IMR-90 (cell line): ENCODE results near the gene CFAP69. TPM values are rescaled to one million over a fixed set of nuclear protein-coding genes. Genes with fewer than 3 reads are reported as not detected.

Experiments
- ATAC-seq: fragments of 200-7000 bp; cut with Tn5 transposase; 2 replicates; pipeline ENCODE4 v1.9.1; 2020; ENCODE audit warnings: low read depth, mild to moderate bottlenecking, moderate library complexity
- BruUV-seq: library from RNA; stranded (reverse); fragments of 400-500 nt; replicated peaks from 2 replicates; lab custom pipeline; 2021; lab: Mats Ljungman, UMichigan
- CTCF ChIA-PET: fragments of 300-600 bp; formaldehyde crosslinking; extraction: SDS; loops from one replicate; lab custom pipeline; 2021; ENCODE audit warnings: antibody characterized with exemption; lab: Yijun Ruan, JAX
- POLR2A ChIA-PET: fragments of 300-600 bp; sonication (Branson Sonifier 250); formaldehyde crosslinking; loops from one replicate; lab custom pipeline; 2022; ENCODE audit warnings: antibody characterized with exemption; ENCODE audit not compliant: unreplicated experiment; lab: Charles Lee
- DNase-seq: peaks from one replicate; pipeline ENCODE4 v3.0.0; 2013
- H2AFZ ChIP-seq: replicated peaks from 2 replicates; pipeline ENCODE3; 2013; ENCODE audit warnings: low read length, mild to moderate bottlenecking; ENCODE audit not compliant: poor library complexity
- H2AK5ac ChIP-seq: 2 replicates; pipeline ENCODE4 v1.6.1; 2013; ENCODE audit warnings: low read depth, low read length, inconsistent platforms
- H2AK9ac ChIP-seq: replicated peaks from 2 replicates; pipeline ENCODE3; 2013; ENCODE audit warnings: mild to moderate bottlenecking, low read depth, low read length, moderate library complexity; ENCODE audit not compliant: poor library complexity
- H2BK120ac ChIP-seq: 2 replicates; pipeline ENCODE4 v1.6.1; 2013; ENCODE audit warnings: low read depth, low read length, inconsistent platforms
- H2BK15ac ChIP-seq: 3 replicates; pipeline ENCODE4 v1.6.1; 2013; ENCODE audit warnings: low read depth, low read length, inconsistent platforms
- H2BK20ac ChIP-seq: 2 replicates; pipeline ENCODE4 v1.6.1; 2013; ENCODE audit warnings: low read depth, mild to moderate bottlenecking, inconsistent platforms, low read length, moderate library complexity
- H2BK5ac ChIP-seq: 2 replicates; pipeline ENCODE4 v1.6.1; 2013; ENCODE audit warnings: mild to moderate bottlenecking, low read depth, low read length, inconsistent platforms; ENCODE audit not compliant: poor library complexity, severe bottlenecking
- H3K14ac ChIP-seq: replicated peaks from 2 replicates; pipeline ENCODE4 v1.6.1; 2013; ENCODE audit warnings: low read depth, low read length, inconsistent platforms
- H3K18ac ChIP-seq: 2 replicates; pipeline ENCODE4 v1.6.1; 2013; ENCODE audit warnings: low read depth, low read length, control low read depth
- H3K23ac ChIP-seq: 2 replicates; pipeline ENCODE4 v1.6.1; 2013; ENCODE audit warnings: low read depth, low read length, inconsistent platforms
- H3K27ac ChIP-seq: 2 replicates; pipeline ENCODE4 v1.5.1; 2013; ENCODE audit warnings: mild to moderate bottlenecking, control low read depth, low read length; ENCODE audit not compliant: insufficient read depth
- H3K27me3 ChIP-seq: 2 replicates; pipeline ENCODE4 v1.6.1; 2013; ENCODE audit warnings: low read length; ENCODE audit not compliant: control insufficient read depth, insufficient read depth
- H3K36me3 ChIP-seq: 2 replicates; pipeline ENCODE4 v1.6.1; 2013; ENCODE audit warnings: low read length, mixed read lengths; ENCODE audit not compliant: control insufficient read depth, insufficient read depth
- H3K4ac ChIP-seq: 2 replicates; pipeline ENCODE4 v1.6.1; 2013; ENCODE audit warnings: low read depth, low read length, inconsistent platforms
- H3K4me1 ChIP-seq: 2 replicates; pipeline ENCODE4 v1.6.1; 2013; ENCODE audit warnings: low read length, mixed read lengths; ENCODE audit not compliant: control insufficient read depth, insufficient read depth
- H3K4me2 ChIP-seq: 2 replicates; pipeline ENCODE4 v1.6.1; 2013; ENCODE audit warnings: low read depth, mild to moderate bottlenecking, control low read depth, low read length, moderate library complexity
- H3K4me3 ChIP-seq: 2 replicates; pipeline ENCODE4 v1.5.1; 2013; ENCODE audit warnings: low read depth, mild to moderate bottlenecking, control low read depth, low read length, moderate library complexity; ENCODE audit not compliant: insufficient read depth
- H3K56ac ChIP-seq: 2 replicates; pipeline ENCODE4 v1.6.1; 2013; ENCODE audit warnings: low read length, inconsistent platforms; ENCODE audit not compliant: insufficient read depth; ENCODE audit errors: extremely low read depth
- H3K79me1 ChIP-seq, 2 experiments: 2 replicates each; pipeline ENCODE4 v1.6.1; 2013; ENCODE audit warnings: low read length in 2 of 2, inconsistent platforms in 1 of 2, low read depth in 1 of 2
- H3K9ac ChIP-seq: 2 replicates; pipeline ENCODE4 v1.6.1; 2013; ENCODE audit warnings: low read depth, low read length, control low read depth
- H3K9me1 ChIP-seq: 2 replicates; pipeline ENCODE4 v1.6.1; 2013; ENCODE audit warnings: low read length, inconsistent platforms; ENCODE audit not compliant: insufficient read depth
- H3K9me3 ChIP-seq: 2 replicates; pipeline ENCODE4 v1.6.1; 2013; ENCODE audit warnings: low read length; ENCODE audit not compliant: control insufficient read depth, insufficient read depth
- H4K20me1 ChIP-seq: 2 replicates; pipeline ENCODE4 v1.6.1; 2013; ENCODE audit warnings: low read length, inconsistent platforms; ENCODE audit not compliant: insufficient read depth
- H4K5ac ChIP-seq: 2 replicates; pipeline ENCODE4 v1.6.1; 2013; ENCODE audit warnings: mild to moderate bottlenecking, low read depth, low read length, control low read depth
- H4K8ac ChIP-seq, 2 experiments: 2 replicates each; pipeline ENCODE4 v1.6.1; 2013; ENCODE audit warnings: low read depth in 2 of 2, low read length in 2 of 2, control low read depth in 1 of 2, inconsistent platforms in 1 of 2
- H4K91ac ChIP-seq: 2 replicates; pipeline ENCODE4 v1.6.1; 2013; ENCODE audit warnings: low read depth, low read length, inconsistent platforms; ENCODE audit not compliant: insufficient read depth
- BHLHE40 ChIP-seq: fragments of 150-350 bp; IDR thresholded peaks from 2 replicates; pipeline ENCODE4 v1.6.1; 2016; ENCODE audit warnings: mild to moderate bottlenecking, low read depth, low read length
- CHD1 ChIP-seq: IDR thresholded peaks from 2 replicates; pipeline ENCODE4 v1.6.1; 2012; ENCODE audit warnings: low read depth, low read length, improper control_type of control experiment
- CTCF ChIP-seq: conservative IDR thresholded peaks from 2 replicates; pipeline ENCODE4 v1.5.1; 2012; ENCODE audit warnings: mild to moderate bottlenecking, low read depth, low read length, improper control_type of control experiment
- ELK1 ChIP-seq: fragments of 150-350 bp; IDR thresholded peaks from 2 replicates; pipeline ENCODE4 v1.6.1; 2016; ENCODE audit warnings: low read depth, mild to moderate bottlenecking, low read length, moderate library complexity, borderline replicate concordance
- FOS ChIP-seq: fragments of 150-350 bp; IDR thresholded peaks from 2 replicates; pipeline ENCODE4 v1.6.1; 2016; ENCODE audit warnings: low read depth, low read length
- MAFK ChIP-seq: IDR thresholded peaks from 2 replicates; pipeline ENCODE4 v1.6.1; 2012; ENCODE audit warnings: low read depth, low read length, improper control_type of control experiment
- MAZ ChIP-seq: IDR thresholded peaks from 2 replicates; pipeline ENCODE4 v1.6.1; 2012; ENCODE audit warnings: low read depth, mild to moderate bottlenecking, low read length, improper control_type of control experiment, moderate library complexity, borderline replicate concordance
- MXI1 ChIP-seq: IDR thresholded peaks from 2 replicates; pipeline ENCODE4 v1.6.1; 2012; ENCODE audit warnings: low read depth, mild to moderate bottlenecking, low read length, moderate library complexity, borderline replicate concordance
- NFE2L2 ChIP-seq: fragments of 150-350 bp; IDR thresholded peaks from 2 replicates; pipeline ENCODE4 v1.6.1; 2016; ENCODE audit warnings: low read depth, mild to moderate bottlenecking, low read length
- POLR2A ChIP-seq: IDR thresholded peaks from 2 replicates; pipeline ENCODE4 v1.6.1; 2012; ENCODE audit warnings: mild to moderate bottlenecking, low read depth, low read length
- RAD21 ChIP-seq: IDR thresholded peaks from 2 replicates; pipeline ENCODE4 v1.6.1; 2012; ENCODE audit warnings: low read length, improper control_type of control experiment
- RCOR1 ChIP-seq: IDR thresholded peaks from 2 replicates; pipeline ENCODE4 v1.6.1; 2012; ENCODE audit warnings: mild to moderate bottlenecking, low read length, improper control_type of control experiment; ENCODE audit not compliant: insufficient replicate concordance
- RFX5 ChIP-seq: IDR thresholded peaks from 2 replicates; pipeline ENCODE4 v1.8.0; 2012; ENCODE audit warnings: low read depth, mild to moderate bottlenecking, low read length, moderate library complexity
- SMC3 ChIP-seq: fragments of 150-350 bp; IDR thresholded peaks from 2 replicates; pipeline ENCODE4 v1.6.1; 2016; ENCODE audit warnings: low read depth, mild to moderate bottlenecking, antibody characterized with exemption, low read length, moderate library complexity
- USF2 ChIP-seq: fragments of 150-350 bp; IDR thresholded peaks from 2 replicates; pipeline ENCODE4 v1.6.1; 2017; ENCODE audit warnings: mild to moderate bottlenecking, antibody characterized with exemption, low read length, low read depth
- WGBS, 2 experiments: methylation state at CpG; one replicate each; pipeline versions ENCODE4 v1.1.5 to v1.1.7; 2013; ENCODE audit warnings: missing lambda C conversion rate in 2 of 2; ENCODE audit not compliant: insufficient read length in 1 of 2; ENCODE audit errors: extremely low coverage in 2 of 2; 5-methylcytosine and 5-hydroxymethylcytosine counted together
- dilution Hi-C: fragments of 300-500 bp; cut with HindIII; formaldehyde crosslinking; loops from one replicate; pipeline ENCODE4 v1.14.3; 2018; ENCODE audit warnings: low sequenced_read_pairs; ENCODE audit not compliant: unreplicated experiment
- in situ Hi-C: fragments of 300-500 bp; cut with MboI; formaldehyde crosslinking; loops from 3 replicates; pipeline ENCODE4 v1.14.3; 2019; ENCODE audit warnings: low sequenced_read_pairs, inconsistent platforms, mixed read lengths
- intact Hi-C: fragments of 100-400 bp; cut with micrococcal nuclease; formaldehyde crosslinking; loops from 2 replicates; pipeline ENCODE4 v1.10.0; 2022
- polyA plus RNA-seq, 3 experiments: library from polyadenylated mRNA; depleted of rRNA; stranded (reverse); fragments of >200 nt; gene quantifications; 2 replicates each; pipeline ENCODE4 v1.2.3, GENCODE V29; 2012; ENCODE audit warnings: low replicate concordance in 1 of 3
- total RNA-seq: library from RNA; depleted of rRNA; stranded (reverse); fragments of >200 nt; gene quantifications from 2 replicates; pipeline ENCODE4 v1.2.3, GENCODE V29; 2012

Gene CFAP69
- total and polyA plus RNA-seq, 2 of the 4 experiments (the other 2 are of a cell fraction) = 0.72 to 0.86 TPM

GRCh38 chr7:90232430-90232829, 12.5 kb upstream of the CFAP69 start:
- ATAC-seq (no peak), DNase-seq (no peak)

More at GRCh38 chr7:90232430-90232829, 12.5 kb upstream of the CFAP69 start:
- Histone ChIP-seq H3K27ac (no peak overlapping the region), H3K9me3 (no peaks in the 10 kb centered on the region), H3K4me1 (no peaks in the 10 kb centered on the region), H4K20me1 (no peaks in the 10 kb centered on the region), H3K56ac (no peak overlapping the region), H3K9me1 (no peaks in the 10 kb centered on the region), H4K8ac (no peak overlapping the region), H3K79me1 (no peaks in the 10 kb centered on the region), H2BK120ac (no peak overlapping the region), H3K14ac (no peak overlapping the region), H4K5ac (no peak overlapping the region), H3K4me2 (no peak overlapping the region), H3K18ac (no peak overlapping the region), H2AK9ac (no peak overlapping the region), H3K27me3 (no peaks in the 10 kb centered on the region), H2BK20ac (no peak overlapping the region), H3K9ac (no peak overlapping the region), H3K4ac (no peak overlapping the region), H2BK5ac (no peak overlapping the region), H4K91ac (no peak overlapping the region), H3K4me3 (no peak overlapping the region), H3K23ac (no peak overlapping the region), H2AK5ac (no peak overlapping the region), H2AFZ (no peak overlapping the region), H3K36me3 (no peaks in the 10 kb centered on the region), H2BK15ac (no peak overlapping the region)
- BruUV-seq = no TSS peak
- intact Hi-C loops = no loop called here
- dilution Hi-C loops = no loop called here
- POLR2A ChIA-PET = no interaction called here
- in situ Hi-C loops = no loop called here
- CTCF ChIA-PET = interaction anchor here (0.9 kb wide), 2 partner anchors 11 to 21 kb away, joined by 3 read pairs; partner anchors contain the start of gene STEAP2
- no peak for TF ChIP-seq RCOR1
- TF ChIP-seq RFX5 = no peak
- no peak for TF ChIP-seq BHLHE40
- no peak for TF ChIP-seq SMC3
- TF ChIP-seq MXI1 = no peak
- TF ChIP-seq CTCF = no peak
- TF ChIP-seq USF2 = no peak
- no peak for TF ChIP-seq FOS
- TF ChIP-seq MAZ = no peak
- no peak for TF ChIP-seq CHD1
- no peak for TF ChIP-seq POLR2A
- no peak for TF ChIP-seq NFE2L2
- TF ChIP-seq MAFK = no peak
- no peak for TF ChIP-seq RAD21
- TF ChIP-seq ELK1 = no peak
- WGBS, 2 experiments = no CpG with 5 or more reads among the region's 5 CpGs
